Peyer's patch (tissue), 4 donors: ENCODE results near the gene TIPRL. TPM values are rescaled to one million over a fixed set of nuclear protein-coding genes. Genes with fewer than 3 reads are reported as not detected.

Experiments used
- DNase-seq, 3 donors: peaks; one replicate each; pipeline ENCODE4 v3.0.0-alpha.2; 2017 to 2019
- H3K27ac ChIP-seq, 4 donors: fragments of 200-600 bp; sonication (generic); one replicate each; pipeline ENCODE4 v1.5.1; 2016 to 2019
- H3K27me3 ChIP-seq, 2 donors: fragments of 200-600 bp; sonication (generic); one replicate each; pipeline ENCODE4 v1.5.1; 2019
- H3K36me3 ChIP-seq, 3 donors: fragments of 200-600 bp; sonication (generic); one replicate each; pipeline ENCODE4 v1.5.1; 2016 to 2019
- H3K4me1 ChIP-seq, 4 donors: fragments of 200-600 bp; sonication (generic); one replicate each; pipeline ENCODE4 v1.5.1; 2016 to 2019
- H3K4me3 ChIP-seq, 4 donors: fragments of 200-600 bp; sonication (generic); 1 replicate in 3 of 4; 2 replicates in 1 of 4; pipeline ENCODE4 v1.5.1; 2016 to 2019; ENCODE audit warnings: mild to moderate bottlenecking in 1 of 4
- H3K9me3 ChIP-seq, 4 donors: fragments of 200-600 bp; sonication (generic); one replicate each; pipeline ENCODE4 v1.5.1; 2016 to 2019; ENCODE audit warnings: mild to moderate bottlenecking in 1 of 4
- POLR2A ChIP-seq, 2 donors: fragments of 450-650 bp; IDR thresholded peaks; one replicate each; pipeline ENCODE4 v1.5.1; 2017; ENCODE audit warnings: antibody characterized with exemption in 2 of 2, mild to moderate bottlenecking in 2 of 2, moderate library complexity in 2 of 2
- total RNA-seq, 4 donors: library from RNA; depleted of rRNA; stranded (reverse); fragments of >200 nt; gene quantifications; one replicate each; pipeline ENCODE4 v1.1.0, GENCODE V29; 2016
- TF ChIP-seq, protein P1 (sequence below), 6 experiments: fragments of 450-650 bp in 4 of 6; fragments of 200-600 bp in 2 of 6; sonication (generic) in 1 of 6; IDR thresholded peaks; one replicate each; pipeline ENCODE4 v1.5.1; 2017 to 2019; ENCODE audit warnings: antibody characterized with exemption in 6 of 6, mild to moderate bottlenecking in 3 of 6, moderate library complexity in 1 of 6

TIPRL gene
- total RNA-seq, 4 donors from 2014 or later = 9.1 to 29.4 (median 16.8) TPM

DNA sequence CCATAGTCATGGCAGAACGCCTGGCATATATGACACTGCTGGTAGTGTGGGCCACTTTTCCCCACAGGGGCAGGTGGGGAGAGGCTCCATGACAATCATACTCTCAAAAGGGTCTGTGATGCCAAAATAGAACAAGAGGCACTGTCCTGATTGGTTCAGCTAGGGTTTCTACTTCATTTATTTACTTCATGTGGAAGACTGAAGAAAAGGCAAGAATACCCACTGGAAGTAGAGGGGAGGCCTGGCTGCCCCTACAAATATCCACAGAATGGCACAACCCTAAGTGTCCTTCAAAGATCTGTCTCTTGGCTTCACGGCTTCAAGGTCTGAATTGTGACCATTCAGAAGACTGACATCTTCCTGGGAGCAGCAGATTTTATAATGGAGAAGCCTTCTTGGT, 42.5 kb downstream of the TIPRL start:
- no peak overlapping the region for H3K4me3 ChIP-seq
- DNase-seq = no peak

DNA sequence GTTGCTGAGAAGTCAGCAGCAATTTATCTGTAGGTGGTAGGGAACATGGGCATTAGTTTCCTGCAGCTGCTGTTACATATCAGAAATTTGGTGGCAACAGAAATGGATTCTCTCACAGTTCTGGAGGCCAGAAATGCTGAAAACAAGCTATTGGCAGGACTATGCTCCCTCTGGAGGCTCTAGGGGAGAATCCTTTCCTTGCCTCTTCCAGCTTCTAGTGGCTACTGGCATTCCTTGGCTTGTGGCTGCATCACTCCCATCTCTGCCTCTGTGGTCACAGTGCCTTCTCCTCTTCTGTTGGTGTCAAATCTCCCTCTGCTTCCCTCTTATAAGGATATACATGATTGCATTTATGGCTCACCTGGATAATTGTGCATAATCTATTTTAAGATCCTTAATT, 44.5 kb downstream of the TIPRL start:
- Histone ChIP-seq H3K36me3 (no peaks in the 10 kb centered on the region), H3K9me3 (no peaks in the 10 kb centered on the region), H3K4me1 (peaks cover 0 to 21% (median 2%) of the 10 kb centered on the region in 4 donors), H3K4me3 (no peak overlapping the region), H3K27me3 (no peaks in the 10 kb centered on the region), H3K27ac (no peak overlapping the region)
- TF ChIP-seq POLR2A (IDR thresholded peaks at IDR 0.05) = no peak
- TF ChIP-seq, protein P1, sequence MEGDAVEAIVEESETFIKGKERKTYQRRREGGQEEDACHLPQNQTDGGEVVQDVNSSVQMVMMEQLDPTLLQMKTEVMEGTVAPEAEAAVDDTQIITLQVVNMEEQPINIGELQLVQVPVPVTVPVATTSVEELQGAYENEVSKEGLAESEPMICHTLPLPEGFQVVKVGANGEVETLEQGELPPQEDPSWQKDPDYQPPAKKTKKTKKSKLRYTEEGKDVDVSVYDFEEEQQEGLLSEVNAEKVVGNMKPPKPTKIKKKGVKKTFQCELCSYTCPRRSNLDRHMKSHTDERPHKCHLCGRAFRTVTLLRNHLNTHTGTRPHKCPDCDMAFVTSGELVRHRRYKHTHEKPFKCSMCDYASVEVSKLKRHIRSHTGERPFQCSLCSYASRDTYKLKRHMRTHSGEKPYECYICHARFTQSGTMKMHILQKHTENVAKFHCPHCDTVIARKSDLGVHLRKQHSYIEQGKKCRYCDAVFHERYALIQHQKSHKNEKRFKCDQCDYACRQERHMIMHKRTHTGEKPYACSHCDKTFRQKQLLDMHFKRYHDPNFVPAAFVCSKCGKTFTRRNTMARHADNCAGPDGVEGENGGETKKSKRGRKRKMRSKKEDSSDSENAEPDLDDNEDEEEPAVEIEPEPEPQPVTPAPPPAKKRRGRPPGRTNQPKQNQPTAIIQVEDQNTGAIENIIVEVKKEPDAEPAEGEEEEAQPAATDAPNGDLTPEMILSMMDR (IDR thresholded peaks at IDR 0.05) = no peak
- no peak for DNase-seq

More for the DNA sequence above, 42.5 kb downstream of the TIPRL start:
- Histone ChIP-seq H3K9me3 (no peaks in the 10 kb centered on the region), H3K4me1 (peaks cover 0 to 3% (median 0%) of the 10 kb centered on the region in 4 donors), H3K27me3 (no peaks in the 10 kb centered on the region), H3K27ac (no peak overlapping the region), H3K36me3 (no peaks in the 10 kb centered on the region)
- no peak for TF ChIP-seq POLR2A (IDR thresholded peaks at IDR 0.05)
- TF ChIP-seq, protein P1 (IDR thresholded peaks at IDR 0.05) = no peak

DNA sequence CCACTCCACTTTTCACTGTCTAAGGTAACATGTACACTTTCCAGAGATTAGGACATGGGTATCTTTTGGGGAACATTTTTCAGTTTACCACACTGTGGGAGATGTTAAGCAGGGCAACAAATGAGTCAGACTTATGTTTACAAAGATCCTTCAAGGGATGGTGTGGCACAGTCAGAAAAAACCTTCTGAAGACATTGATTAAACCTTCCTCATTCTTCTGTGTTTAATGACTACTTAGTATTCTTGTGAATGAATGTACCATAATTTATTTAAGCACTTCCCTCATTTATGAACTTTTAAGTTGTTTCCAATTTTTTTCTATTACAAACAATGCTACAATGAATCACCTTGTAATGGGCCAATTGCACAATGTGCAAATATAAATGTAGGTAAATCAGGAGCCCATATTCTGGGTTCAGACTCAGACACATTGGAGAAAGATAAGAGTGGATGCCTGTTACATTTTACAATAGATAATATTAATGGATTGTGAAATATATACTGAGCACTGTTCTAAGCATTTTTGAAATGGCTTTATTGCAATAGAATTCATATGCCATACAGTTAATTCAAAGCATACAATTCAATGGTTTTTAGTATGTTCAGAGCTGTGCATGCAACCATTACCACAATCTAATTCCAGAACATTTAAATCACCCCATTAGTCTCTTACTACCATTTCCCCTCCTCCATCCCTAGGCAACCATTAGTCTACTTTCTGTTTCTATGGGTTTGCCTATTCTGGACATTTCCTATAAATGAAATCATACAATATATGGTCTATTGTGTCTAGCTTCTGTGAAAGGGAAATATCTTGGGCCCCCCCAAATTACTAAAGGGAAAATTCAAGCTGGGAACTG, 45.1 kb downstream of the TIPRL start:
- Histone ChIP-seq H3K4me1 (peaks cover 0 to 26% (median 3%) of the 10 kb centered on the region in 4 donors), H3K4me3 (no peak overlapping the region), H3K27me3 (no peaks in the 10 kb centered on the region), H3K36me3 (no peaks in the 10 kb centered on the region), H3K27ac (no peak overlapping the region), H3K9me3 (no peaks in the 10 kb centered on the region)
- DNase-seq = no peak
- TF ChIP-seq POLR2A (IDR thresholded peaks at IDR 0.05) = no peak
- TF ChIP-seq, protein P1 (IDR thresholded peaks at IDR 0.05) = no peak

DNA sequence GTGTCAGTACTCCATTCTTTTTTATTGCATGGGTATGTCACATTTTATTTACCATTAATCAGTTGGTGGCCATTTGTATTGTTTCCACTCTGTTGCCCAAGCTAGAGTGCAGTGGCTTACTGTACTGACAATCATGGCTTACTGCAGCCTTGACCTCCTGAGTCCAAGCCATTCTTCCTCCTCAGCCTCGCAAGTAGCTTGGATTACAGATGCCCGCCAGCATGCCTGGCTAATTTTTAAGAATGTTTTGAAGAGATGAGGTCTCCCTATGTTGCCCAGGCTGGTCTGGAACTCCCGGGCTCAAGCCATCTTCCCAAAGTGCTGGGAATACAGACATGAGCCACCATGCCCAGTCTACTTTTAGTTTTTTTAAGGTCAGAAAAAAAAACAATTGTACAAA, 46.2 kb downstream of the TIPRL start:
- no peak for DNase-seq
- no peak for TF ChIP-seq POLR2A (IDR thresholded peaks at IDR 0.05)
- TF ChIP-seq, protein P1 (IDR thresholded peaks at IDR 0.05) = no peak
- H3K4me3 ChIP-seq = peak overlapping the region in 3 of 4 donors; percentile 82 to 94 (median 83)
- no peaks in the 10 kb centered on the region for H3K27me3 ChIP-seq
- peaks cover 0 to 37% (median 6%) of the 10 kb centered on the region in 4 donors for H3K4me1 ChIP-seq
- no peak overlapping the region for H3K27ac ChIP-seq
- no peaks in the 10 kb centered on the region for H3K9me3 ChIP-seq
- no peaks in the 10 kb centered on the region for H3K36me3 ChIP-seq

DNA sequence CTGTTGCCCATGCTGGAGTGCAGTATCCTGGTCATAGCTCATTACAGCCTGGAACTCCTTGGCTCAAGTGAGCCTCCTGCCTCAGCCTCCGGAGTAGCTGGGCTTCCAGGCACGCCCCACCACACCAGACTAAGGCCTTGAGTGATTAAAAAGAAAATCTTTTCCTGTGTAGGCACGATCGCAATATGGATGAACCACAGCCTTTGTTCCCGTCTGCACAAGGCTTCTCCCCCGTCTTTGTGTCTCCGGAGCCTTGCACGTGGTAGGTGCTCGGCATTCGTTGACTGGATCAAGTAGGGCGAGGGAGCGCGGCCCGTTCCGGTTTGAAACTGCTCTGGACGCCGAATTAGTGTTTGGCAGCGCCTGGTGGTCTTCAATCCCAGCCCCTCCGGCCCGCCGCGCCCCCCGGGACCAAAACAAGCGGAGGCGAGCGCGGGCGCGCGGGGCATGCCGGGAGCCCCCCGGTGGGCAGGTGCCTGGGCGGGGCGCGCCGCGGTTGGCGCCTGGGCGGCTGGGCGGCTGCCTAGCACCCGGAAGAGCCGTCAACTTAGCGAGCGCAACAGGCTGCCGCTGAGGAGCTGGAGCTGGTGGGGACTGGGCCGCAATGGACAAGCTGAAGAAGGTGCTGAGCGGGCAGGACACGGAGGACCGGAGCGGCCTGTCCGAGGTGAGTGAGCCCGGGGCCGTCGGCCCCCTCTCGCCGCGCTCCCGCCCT, 46.9 kb downstream of the TIPRL start, which contains the start of gene SFT2D2:
SFT2D2 (plus strand) TSS at position 529 of the 715 bp plus-strand sequence; CDS start at position 605, 76 bp downstream.
- peak within 1 kb of the TSS; percentile 77 to 90 (median 84) for H3K27ac ChIP-seq
- DNase-seq = peak; percentile 75 to 90 (median 88)
- H3K36me3 ChIP-seq = peaks cover 0 to 2% (median 0%) of the 10 kb centered on the region in 3 donors
- H3K27me3 ChIP-seq = no peaks in the 10 kb centered on the region
- no peaks in the 10 kb centered on the region for H3K9me3 ChIP-seq
- TF ChIP-seq, protein P1 (IDR thresholded peaks at IDR 0.05) = no peak
- TF ChIP-seq POLR2A (IDR thresholded peaks at IDR 0.05) = peak; percentile 67
- peak within 1 kb of the TSS; percentile 82 to 94 (median 82) for H3K4me3 ChIP-seq
- H3K4me1 ChIP-seq = peaks cover 0 to 43% (median 6%) of the 10 kb centered on the region in 4 donors
